HCT116 (cell line): ENCODE measurements around the gene PEX19.

Experiments used
- ATF3 ChIP-seq: IDR thresholded peaks from 2 replicates; pipeline ENCODE4 v1.6.1; 2012
- CTCF ChIP-seq, 3 experiments: fragments of 200-600 bp in 1 of 3; sonication (generic) in 1 of 3; IDR thresholded peaks in 2 of 3; conservative IDR thresholded peaks in 1 of 3; 2 replicates each; pipeline ENCODE4 v1.5.1; 2012 to 2017; ENCODE audit warnings: low read depth in 2 of 3, low read length in 2 of 3, antibody characterized with exemption in 1 of 3, borderline replicate concordance in 1 of 3, control low read depth in 1 of 3, mild to moderate bottlenecking in 1 of 3, mixed read lengths in 1 of 3, mixed run types in 1 of 3, moderate library complexity in 1 of 3; ENCODE audit not compliant: insufficient read depth in 1 of 3
- ELF1 ChIP-seq: IDR thresholded peaks from 2 replicates; pipeline ENCODE4 v1.6.1; 2012; ENCODE audit warnings: low read depth, borderline replicate concordance
- EZH2 ChIP-seq: fragments of 200-600 bp; sonication (generic); IDR thresholded peaks from 2 replicates; pipeline ENCODE4 v1.6.1; 2017; ENCODE audit warnings: antibody characterized with exemption, mixed run types
- POLR2A ChIP-seq: IDR thresholded peaks from 2 replicates; pipeline ENCODE4 v1.7.0; 2011; ENCODE audit warnings: borderline replicate concordance; ENCODE audit not compliant: insufficient read depth, insufficient read length; ENCODE audit errors: extremely low read depth
- POLR2AphosphoS5 ChIP-seq: IDR thresholded peaks from 2 replicates; pipeline ENCODE4 v1.6.1; 2011; ENCODE audit warnings: mild to moderate bottlenecking, low read depth, low read length, moderate library complexity
- REST ChIP-seq: IDR thresholded peaks from 2 replicates; pipeline ENCODE4 v1.6.1; 2012; ENCODE audit warnings: low read depth
- SIN3A ChIP-seq: IDR thresholded peaks from 2 replicates; pipeline ENCODE4 v1.6.1; 2012; ENCODE audit warnings: low read depth
- TCF7L2 ChIP-seq: IDR thresholded peaks from 2 replicates; pipeline ENCODE4 v1.7.0; 2011; ENCODE audit warnings: borderline replicate concordance, inconsistent platforms; ENCODE audit not compliant: insufficient read depth, insufficient read length; ENCODE audit errors: extremely low read depth
- ZBTB33 ChIP-seq: IDR thresholded peaks from 2 replicates; pipeline ENCODE4 v1.6.1; 2011; ENCODE audit warnings: mild to moderate bottlenecking, low read length, moderate library complexity; ENCODE audit not compliant: insufficient replicate concordance; ENCODE audit errors: extremely low read depth
- ZFX ChIP-seq: fragments of 450-650 bp; IDR thresholded peaks from 2 replicates; pipeline ENCODE4 v1.6.1; 2017
- ZNF274 ChIP-seq: fragments of 200-500 bp; sonication (Bioruptor generic); IDR thresholded peaks from 2 replicates; pipeline ENCODE4 v1.6.1; 2014; ENCODE audit warnings: mild to moderate bottlenecking, low read depth, low read length, inconsistent platforms

GRCh38 chr1:160300173-160300572 is 15.2 kb upstream of the PEX19 start:
- no peak for TF ChIP-seq CTCF (IDR thresholded peaks at IDR 0.05 in 2 of 3, conservative IDR thresholded peaks at IDR 0.05 in 1 of 3; ENCODE audit: borderline replicate concordance in 1 of 3, insufficient read depth in 1 of 3, low read depth in 2 of 3, low read length in 2 of 3)
- TF ChIP-seq POLR2AphosphoS5 = no peak
- no peak for TF ChIP-seq ATF3
- no peak for TF ChIP-seq SIN3A
- TF ChIP-seq ELF1 = no peak
- TF ChIP-seq ZNF274 = no peak
- TF ChIP-seq POLR2A = no peak
- TF ChIP-seq REST = no peak
- TF ChIP-seq ZBTB33 = no peak
- no peak for TF ChIP-seq TCF7L2
- TF ChIP-seq ZFX = no peak
- no peak for TF ChIP-seq EZH2
